ENCODE data around the gene ATN1.

GRCh38 chr12:6981152-6982052 is 53.6 kb downstream of the ATN1 start:
- TF ChIP-seq MAX (IDR thresholded peaks at IDR 0.05), result peak; percentile 66
- TF ChIP-seq, protein P1, sequence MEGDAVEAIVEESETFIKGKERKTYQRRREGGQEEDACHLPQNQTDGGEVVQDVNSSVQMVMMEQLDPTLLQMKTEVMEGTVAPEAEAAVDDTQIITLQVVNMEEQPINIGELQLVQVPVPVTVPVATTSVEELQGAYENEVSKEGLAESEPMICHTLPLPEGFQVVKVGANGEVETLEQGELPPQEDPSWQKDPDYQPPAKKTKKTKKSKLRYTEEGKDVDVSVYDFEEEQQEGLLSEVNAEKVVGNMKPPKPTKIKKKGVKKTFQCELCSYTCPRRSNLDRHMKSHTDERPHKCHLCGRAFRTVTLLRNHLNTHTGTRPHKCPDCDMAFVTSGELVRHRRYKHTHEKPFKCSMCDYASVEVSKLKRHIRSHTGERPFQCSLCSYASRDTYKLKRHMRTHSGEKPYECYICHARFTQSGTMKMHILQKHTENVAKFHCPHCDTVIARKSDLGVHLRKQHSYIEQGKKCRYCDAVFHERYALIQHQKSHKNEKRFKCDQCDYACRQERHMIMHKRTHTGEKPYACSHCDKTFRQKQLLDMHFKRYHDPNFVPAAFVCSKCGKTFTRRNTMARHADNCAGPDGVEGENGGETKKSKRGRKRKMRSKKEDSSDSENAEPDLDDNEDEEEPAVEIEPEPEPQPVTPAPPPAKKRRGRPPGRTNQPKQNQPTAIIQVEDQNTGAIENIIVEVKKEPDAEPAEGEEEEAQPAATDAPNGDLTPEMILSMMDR (IDR thresholded peaks at IDR 0.05; ENCODE audit: low read depth, low read length, missing input control), result no peak
- TF ChIP-seq, protein P2, sequence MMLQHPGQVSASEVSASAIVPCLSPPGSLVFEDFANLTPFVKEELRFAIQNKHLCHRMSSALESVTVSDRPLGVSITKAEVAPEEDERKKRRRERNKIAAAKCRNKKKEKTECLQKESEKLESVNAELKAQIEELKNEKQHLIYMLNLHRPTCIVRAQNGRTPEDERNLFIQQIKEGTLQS (IDR thresholded peaks at IDR 0.05), result no peak
- TF ChIP-seq REST (IDR thresholded peaks at IDR 0.05), result peak; percentile 77
- TF ChIP-seq EGR1 (IDR thresholded peaks at IDR 0.05; ENCODE audit: low read depth in 2 of 2), result no peak
- TF ChIP-seq YY1 (IDR thresholded peaks at IDR 0.05), result peak; percentile 60
- peak; percentile 33 for TF ChIP-seq FOXA1 (IDR thresholded peaks at IDR 0.05)
- peak; percentile 93 for TF ChIP-seq SP1 (IDR thresholded peaks at IDR 0.05)
- peak; percentile 21 for TF ChIP-seq TAF1 (conservative IDR thresholded peaks at IDR 0.05)
- TF ChIP-seq, protein P3, sequence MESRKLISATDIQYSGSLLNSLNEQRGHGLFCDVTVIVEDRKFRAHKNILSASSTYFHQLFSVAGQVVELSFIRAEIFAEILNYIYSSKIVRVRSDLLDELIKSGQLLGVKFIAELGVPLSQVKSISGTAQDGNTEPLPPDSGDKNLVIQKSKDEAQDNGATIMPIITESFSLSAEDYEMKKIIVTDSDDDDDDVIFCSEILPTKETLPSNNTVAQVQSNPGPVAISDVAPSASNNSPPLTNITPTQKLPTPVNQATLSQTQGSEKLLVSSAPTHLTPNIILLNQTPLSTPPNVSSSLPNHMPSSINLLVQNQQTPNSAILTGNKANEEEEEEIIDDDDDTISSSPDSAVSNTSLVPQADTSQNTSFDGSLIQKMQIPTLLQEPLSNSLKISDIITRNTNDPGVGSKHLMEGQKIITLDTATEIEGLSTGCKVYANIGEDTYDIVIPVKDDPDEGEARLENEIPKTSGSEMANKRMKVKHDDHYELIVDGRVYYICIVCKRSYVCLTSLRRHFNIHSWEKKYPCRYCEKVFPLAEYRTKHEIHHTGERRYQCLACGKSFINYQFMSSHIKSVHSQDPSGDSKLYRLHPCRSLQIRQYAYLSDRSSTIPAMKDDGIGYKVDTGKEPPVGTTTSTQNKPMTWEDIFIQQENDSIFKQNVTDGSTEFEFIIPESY (IDR thresholded peaks at IDR 0.05), result peak; percentile 65
- peak in 1 of 2 donors; percentile 65 for TF ChIP-seq JUND (IDR thresholded peaks at IDR 0.05)
- peak; percentile 46 to 66 for TF ChIP-seq RAD21 (IDR thresholded peaks at IDR 0.05)
- TF ChIP-seq NR2F2 (IDR thresholded peaks at IDR 0.05), result peak; percentile 38
